Measurements from ENCODE around the gene ZNF816.
A peak's percentile ranks its signal among the peaks of the same experiment; 100 is the strongest.
"Not testable (repeated sequence)": the region's sequence is repeated elsewhere in the genome, so short reads cannot be mapped to it uniquely, and the experiment has no call there.

ZNF816 gene

GRCh38 chr19:52959613-52960295, 2.9 kb downstream of the ZNF816 start:
- no peak for DNase-seq

GRCh38 chr19:52957591-52957990, 5.1 kb downstream of the ZNF816 start:
- no peak for DNase-seq

- no peak for DNase-seq
Measured at GRCh38 chr19:52956917-52957316, 5.8 kb downstream of the ZNF816 start.

GRCh38 chr19:52949422-52949821, 13.3 kb downstream of the ZNF816 start:
- DNase-seq, result no peak

- DNase-seq, result no peak
Measured at GRCh38 chr19:52948025-52948770, 14.5 kb downstream of the ZNF816 start.

GRCh38 chr19:52946322-52947310, 16.1 kb downstream of the ZNF816 start:
- DNase-seq, result no peak

- DNase-seq, result no peak
Measured at GRCh38 chr19:52945652-52946321, 16.9 kb downstream of the ZNF816 start.

- not testable (repeated sequence) for DNase-seq
Measured at GRCh38 chr19:52944703-52945493, 17.8 kb downstream of the ZNF816 start.

GRCh38 chr19:52943884-52944643, 18.6 kb downstream of the ZNF816 start:
- no peak for DNase-seq

GRCh38 chr19:52943134-52943883, 19.4 kb downstream of the ZNF816 start:
- DNase-seq, result no peak

GRCh38 chr19:52942386-52943133, 20.1 kb downstream of the ZNF816 start:
- peak; percentile 83 for DNase-seq

GRCh38 chr19:52941941-52942385, 20.7 kb downstream of the ZNF816 start:
- peak; percentile 28 for DNase-seq

GRCh38 chr19:52941523-52941922, 21.2 kb downstream of the ZNF816 start:
- not testable (repeated sequence) for DNase-seq

- DNase-seq, result not testable (repeated sequence)
Measured at GRCh38 chr19:52940905-52941304, 21.8 kb downstream of the ZNF816 start.

GRCh38 chr19:52938761-52939160, 23.9 kb downstream of the ZNF816 start:
- DNase-seq, result no peak

- no peak for DNase-seq
Measured at GRCh38 chr19:52936954-52937325, 25.7 kb downstream of the ZNF816 start.

GRCh38 chr19:52936151-52936953, 26.3 kb downstream of the ZNF816 start:
- DNase-seq, result no peak

- DNase-seq, result no peak
Measured at GRCh38 chr19:52935434-52935833, 27.2 kb downstream of the ZNF816 start.
